Bronchial smooth muscle cell (primary cell): ENCODE data around the gene GNMT. TPM values are rescaled to one million over a fixed set of nuclear protein-coding genes. Genes with fewer than 3 reads are reported as not detected.

ENCODE experiments used
- total RNA-seq: library from RNA; depleted of rRNA; stranded (reverse); fragments of >200 nt; gene quantifications from 2 replicates; pipeline ENCODE4 v1.2.1, GENCODE V29; 2014

The GNMT gene
- 0.32 and 0.77 TPM in 2 replicates for total RNA-seq

DNA sequence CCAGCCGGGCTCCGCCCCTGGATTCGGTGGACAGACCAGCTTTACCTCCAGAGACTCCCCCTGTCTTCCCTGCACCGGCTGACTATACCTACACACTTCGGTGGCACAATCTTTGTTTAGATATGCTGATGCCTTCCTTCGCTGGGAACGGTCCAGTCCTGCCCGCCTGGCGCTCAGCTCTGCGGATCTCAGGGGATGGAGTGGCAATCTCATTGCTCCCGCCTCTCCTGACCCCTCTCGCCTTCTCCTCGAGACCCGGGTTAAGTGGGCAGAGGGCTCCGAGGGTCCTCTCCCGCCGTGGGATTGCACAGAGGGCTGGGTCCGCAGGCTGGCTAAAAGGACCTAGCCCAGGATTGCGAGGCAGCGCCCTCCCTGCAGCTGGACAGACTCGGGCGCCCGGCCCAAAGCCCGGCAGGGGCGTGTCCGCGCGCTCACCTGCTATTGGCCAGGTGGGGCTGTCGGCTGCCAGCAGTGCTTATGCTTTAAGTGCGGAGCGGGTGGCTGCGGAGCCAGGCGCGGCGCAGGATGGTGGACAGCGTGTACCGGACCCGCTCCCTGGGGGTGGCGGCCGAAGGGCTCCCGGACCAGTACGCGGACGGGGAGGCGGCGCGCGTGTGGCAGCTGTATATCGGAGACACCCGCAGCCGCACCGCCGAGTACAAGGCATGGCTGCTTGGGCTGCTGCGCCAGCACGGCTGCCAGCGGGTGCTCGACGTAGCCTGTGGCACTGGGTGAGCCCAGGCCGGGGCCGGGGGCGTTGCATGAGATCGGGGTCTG is at the start of gene GNMT:
GNMT (plus strand) TSS at position 512 of the 777 bp plus-strand sequence; CDS start at position 526, 14 bp downstream.

DNA sequence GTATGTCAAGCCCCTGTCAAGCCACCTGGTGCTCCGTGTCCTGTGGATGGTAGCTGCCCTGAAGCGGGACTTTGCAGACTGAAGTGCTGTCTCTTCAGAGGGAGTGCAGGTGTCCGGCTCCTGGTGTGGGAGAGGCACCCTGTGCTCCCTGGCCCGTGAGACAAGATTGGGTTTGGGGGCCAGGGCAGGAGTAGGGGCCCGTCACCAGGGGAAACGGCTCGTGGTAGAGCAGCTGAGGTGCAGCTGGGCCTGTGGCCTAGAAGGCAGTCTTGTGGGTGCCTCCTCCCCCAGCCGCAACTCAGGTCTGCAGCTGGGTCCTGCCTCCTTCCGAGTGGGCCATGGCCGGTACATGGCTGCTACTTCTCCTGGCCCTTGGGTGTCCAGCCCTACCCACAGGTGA is 44.8 kb upstream of the GNMT start, which contains the start of gene PTCRA:
PTCRA (plus strand) TSS at position 322 of the 400 bp plus-strand sequence; CDS start at position 339, 17 bp downstream.

DNA sequence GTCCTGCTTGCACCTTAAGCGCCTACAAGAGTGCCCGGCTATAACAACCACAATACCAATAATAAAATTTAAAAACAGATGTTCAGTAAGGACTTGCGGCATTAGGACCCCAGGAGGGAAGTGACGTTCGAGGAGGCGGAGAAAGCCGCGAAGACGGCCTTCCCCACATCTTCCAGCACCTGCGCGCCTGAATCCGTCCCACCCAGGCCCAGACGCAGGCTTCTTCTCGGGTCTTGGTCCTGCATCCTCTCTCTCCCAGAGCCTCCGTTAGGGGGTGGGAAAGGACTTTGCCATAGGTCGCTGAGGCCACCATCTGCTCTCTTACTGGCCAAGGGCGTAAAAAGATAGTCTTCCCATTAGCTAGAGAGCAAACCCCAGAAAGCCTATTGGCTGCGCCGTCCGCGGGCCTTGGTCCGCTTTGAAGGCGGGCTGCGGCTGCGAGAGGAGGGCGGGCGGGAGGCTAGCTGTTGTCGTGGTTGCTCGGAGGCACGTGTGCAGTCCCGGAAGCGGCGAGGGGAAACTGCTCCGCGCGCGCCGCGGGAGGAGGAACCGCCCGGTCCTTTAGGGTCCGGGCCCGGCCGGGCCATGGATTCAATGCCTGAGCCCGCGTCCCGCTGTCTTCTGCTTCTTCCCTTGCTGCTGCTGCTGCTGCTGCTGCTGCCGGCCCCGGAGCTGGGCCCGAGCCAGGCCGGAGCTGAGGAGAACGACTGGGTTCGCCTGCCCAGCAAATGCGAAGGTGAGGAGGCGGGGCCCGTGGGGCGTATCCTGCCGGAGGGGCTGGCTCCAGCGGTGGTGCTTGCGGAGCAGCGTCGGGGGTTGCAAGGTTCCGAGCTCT is 31.4 kb upstream of the GNMT start, which contains the start of gene CNPY3:
CNPY3 (plus strand) TSS at position 495 of the 835 bp plus-strand sequence; CDS start at position 586, 91 bp downstream.

DNA sequence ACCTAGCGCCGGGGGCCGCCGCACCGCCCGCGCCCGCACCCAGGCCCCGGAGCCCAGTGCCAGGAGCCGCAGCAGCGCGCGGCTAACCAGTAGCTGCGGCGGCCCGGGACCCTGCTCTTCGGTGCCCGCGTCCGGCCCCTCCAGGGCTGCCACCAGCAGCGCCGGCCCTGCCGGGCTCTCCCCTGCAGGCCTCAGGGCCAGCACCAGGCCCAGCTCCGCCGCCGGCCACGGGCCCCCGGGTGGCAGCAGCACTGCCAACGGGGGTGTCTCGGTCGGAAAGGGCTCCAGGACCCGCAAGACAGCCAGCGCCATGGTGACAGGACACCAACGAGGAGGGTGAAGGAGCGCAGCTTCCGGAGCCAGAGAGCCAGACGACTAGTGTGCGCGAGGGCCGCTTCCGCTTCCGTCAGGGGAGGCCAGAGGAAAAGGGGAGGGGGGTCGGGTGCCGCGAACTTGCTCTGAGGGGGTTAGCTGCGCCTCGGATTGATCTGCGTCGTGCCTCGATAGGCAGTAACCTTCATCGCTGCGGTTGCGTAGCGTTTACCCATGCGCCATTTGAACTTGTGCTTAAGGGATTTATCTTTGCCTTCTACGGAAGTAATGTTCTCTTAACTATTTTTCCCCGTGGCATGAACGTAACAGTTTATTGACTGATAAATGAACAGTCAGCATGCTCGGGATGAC is 18.4 kb downstream of the GNMT start, which contains the start of gene PEX6:
PEX6 (minus strand) TSS at position 343 of the 684 bp plus-strand sequence; CDS start at position 312, 31 bp downstream.

DNA sequence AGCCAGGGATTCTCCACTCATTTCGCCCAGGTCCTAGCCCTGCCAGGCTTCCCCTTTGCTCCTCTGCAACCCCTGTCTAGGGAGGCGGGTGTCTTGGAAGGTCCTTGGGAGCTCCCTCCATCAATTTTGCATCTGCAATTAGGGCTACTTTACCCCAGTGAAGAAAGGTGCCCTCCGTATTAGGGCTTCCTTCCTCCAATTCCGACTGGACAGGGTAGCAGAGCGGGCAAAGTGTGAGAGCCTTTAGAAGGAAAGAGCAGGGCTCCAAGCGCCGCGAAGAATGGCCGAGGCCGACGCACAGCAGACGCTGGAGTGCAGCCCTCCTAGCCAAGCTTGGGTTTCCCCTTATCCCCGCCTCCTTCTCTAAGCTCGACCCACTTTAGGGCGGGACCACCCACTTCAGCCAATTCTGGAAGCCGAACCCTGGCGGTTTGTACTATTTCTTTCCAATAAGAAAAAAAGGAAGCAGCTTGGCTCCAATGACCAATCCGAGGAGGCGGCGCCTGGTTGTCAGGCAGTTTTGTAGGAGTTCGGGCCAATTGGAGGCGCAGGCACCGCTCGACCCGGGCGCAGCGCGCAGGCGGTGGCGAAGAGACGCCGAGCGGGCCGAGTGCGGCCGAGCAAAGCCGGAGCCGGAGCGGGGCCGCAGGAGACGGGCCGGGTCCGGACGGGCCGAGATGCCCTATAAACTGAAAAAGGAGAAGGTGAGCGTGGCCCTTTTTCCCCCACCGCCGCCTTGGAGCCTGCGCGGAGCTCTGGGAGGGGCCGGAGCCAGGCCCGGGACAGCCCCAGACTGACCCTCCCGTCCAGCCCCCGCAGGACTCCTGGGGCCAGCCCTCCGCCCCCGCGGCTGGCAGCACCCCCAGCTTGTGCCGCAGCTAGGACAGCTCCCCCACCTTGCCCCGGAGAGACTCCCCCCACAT is 23.7 kb downstream of the GNMT start, which contains the start of gene PPP2R5D:
PPP2R5D (plus strand) TSS at position 570 of the 923 bp plus-strand sequence; CDS start at position 678, 108 bp downstream.

Other genes starting within 250 kb of the GNMT start
- 4.9 and 5.2 TPM in 2 replicates for gene PRPH2, start 238.2 kb upstream of the GNMT start, total RNA-seq
- gene TBCC, start 214.7 kb upstream of the GNMT start, total RNA-seq: 35.5 and 40.4 TPM in 2 replicates
- gene BICRAL, start 178.7 kb upstream of the GNMT start, total RNA-seq: 3.3 and 4.6 TPM in 2 replicates
- 51.9 and 80.4 TPM in 2 replicates for gene RPL7L1, start 81.1 kb upstream of the GNMT start, total RNA-seq
- not detected in 2 replicates for gene PTCRA, start 44.7 kb upstream of the GNMT start, total RNA-seq
- gene CNPY3, start 31.3 kb upstream of the GNMT start, total RNA-seq: 26.8 and 29.3 TPM in 2 replicates
- gene PEX6, start 18.4 kb downstream of the GNMT start, total RNA-seq: 26.3 and 37.4 TPM in 2 replicates
- 30.3 and 38.2 TPM in 2 replicates for gene PPP2R5D, start 23.8 kb downstream of the GNMT start, total RNA-seq
- 65.2 and 72.3 TPM in 2 replicates for gene MEA1, start 53.2 kb downstream of the GNMT start, total RNA-seq
- 43.7 and 56.8 TPM in 2 replicates for gene KLHDC3, start 53.5 kb downstream of the GNMT start, total RNA-seq
- 48.5 and 73.9 TPM in 2 replicates for gene RRP36, start 60.9 kb downstream of the GNMT start, total RNA-seq
- gene CUL7, start 93.1 kb downstream of the GNMT start, total RNA-seq: 40.1 and 58.3 TPM in 2 replicates
- gene MRPL2, start 98.7 kb downstream of the GNMT start, total RNA-seq: 18.1 and 22.7 TPM in 2 replicates
- 20.3 and 25.3 TPM in 2 replicates for gene KLC4, start 98.9 kb downstream of the GNMT start, total RNA-seq
- gene PTK7, start 115.6 kb downstream of the GNMT start, total RNA-seq: 56.9 and 151 TPM in 2 replicates
- 7.7 and 13.6 TPM in 2 replicates for gene SRF, start 210.5 kb downstream of the GNMT start, total RNA-seq
- 28.1 and 31.1 TPM in 2 replicates for gene CUL9, start 221.4 kb downstream of the GNMT start, total RNA-seq